Right lobe of liver (tissue), 6 donors: ENCODE data around the gene HNRNPM. TPM values are rescaled to one million over a fixed set of nuclear protein-coding genes. Genes with fewer than 3 reads are reported as not detected.
"Not testable (repeated sequence)": the region's sequence is repeated elsewhere in the genome, so short reads cannot be mapped to it uniquely, and the experiment has no call there.

Experiments used
- ATAC-seq, 4 donors: fragments of 200-7000 bp; cut with Tn5 transposase; one replicate each; pipeline ENCODE4 v1.9.1; 2020; ENCODE audit warnings: mild to moderate bottlenecking in 4 of 4, moderate library complexity in 4 of 4
- DNase-seq, 3 donors: peaks; one replicate each; pipeline ENCODE4 v3.0.0-alpha.2; 2020
- H3K27ac ChIP-seq, 3 donors: fragments of 200-600 bp; one replicate each; pipeline ENCODE4 v1.8.0; 2022
- H3K27me3 ChIP-seq, 2 donors: fragments of 200-600 bp; one replicate each; pipeline ENCODE4 v1.8.0; 2022
- H3K36me3 ChIP-seq, 4 donors: fragments of 200-600 bp; sonication (generic) in 1 of 4; one replicate each; pipeline versions ENCODE4 v1.5.1 to v1.8.0; 2017 to 2022; ENCODE audit warnings: control low read depth in 1 of 4
- H3K4me1 ChIP-seq, 4 donors: fragments of 200-600 bp; sonication (generic) in 1 of 4; one replicate each; pipeline versions ENCODE4 v1.5.1 to v1.8.0; 2017 to 2022; ENCODE audit warnings: control low read depth in 1 of 4
- H3K4me3 ChIP-seq, 3 donors: fragments of 200-600 bp; one replicate each; pipeline ENCODE4 v1.8.0; 2022
- H3K9me3 ChIP-seq, 4 donors: fragments of 200-600 bp; sonication (generic) in 1 of 4; one replicate each; pipeline versions ENCODE4 v1.5.1 to v1.8.0; 2017 to 2022; ENCODE audit warnings: control low read depth in 1 of 4
- CTCF ChIP-seq, 4 donors: fragments of 200-600 bp in 3 of 4; fragments of 450-650 bp in 1 of 4; IDR thresholded peaks; one replicate each; pipeline versions ENCODE4 v1.5.1 to v1.8.0; 2016 to 2022; ENCODE audit warnings: antibody characterized with exemption in 4 of 4, mild to moderate bottlenecking in 2 of 4
- POLR2A ChIP-seq: fragments of 450-650 bp; IDR thresholded peaks from one replicate; pipeline ENCODE4 v1.6.1; 2017; ENCODE audit warnings: antibody characterized with exemption, mild to moderate bottlenecking
- WGBS: methylation state at CpG from one replicate; pipeline ENCODE4 v1.1.6; 2018; ENCODE audit warnings: low coverage, low lambda C conversion rate; ENCODE audit not compliant: insufficient coverage; ENCODE audit errors: missing lambda C conversion rate; 5-methylcytosine and 5-hydroxymethylcytosine counted together
- intact Hi-C, 2 donors: fragments of 100-400 bp; cut with DNase I; formaldehyde crosslinking; loops; one replicate each; pipeline versions ENCODE4 v1.11.2 to v1.14.1; 2022
- total RNA-seq, 6 experiments: library from RNA; depleted of rRNA in 2 of 6; stranded (reverse); fragments of >200 nt in 2 of 6; fragmentation: NEBNext Ultra II Directional in 3 of 6; extraction: Animal tissue kit (Norgen Biotek cat#: 25700) in 3 of 6; gene quantifications; one replicate each; pipeline versions ENCODE4 v1.1.0 to v1.2.4, GENCODE V29; 2016 to 2023
- donor health status: DM: no; HTN: yes; CAD: no.
- donor health status: DM: no; HTN: no; CAD: no.
- donor health status: DM: no; HTN: no; CAD: no.
- donor health status: DM: no; HTN: yes; CAD: no.
- donor health status: DM: no; HTN: yes; CAD: no.

The HNRNPM gene
- total RNA-seq, 6 experiments from 2014 or later: 31.8 to 82.5 (median 58.6) TPM

- intact Hi-C loops: loop anchor here in 1 of 2 donors (10.0 kb wide), 2 partner anchors 50 to 100 kb away; partner anchors contain the start of gene PRAM1
- ATAC-seq (peak; percentile 33 to 72 (median 44)), DNase-seq (no peak)
- Histone ChIP-seq H3K27me3 (no peaks in the 10 kb centered on the region), H3K4me3 (no peak overlapping the region), H3K27ac (no peak overlapping the region), H3K9me3 (no peaks in the 10 kb centered on the region), H3K36me3 (peaks cover 0 to 22% (median 7%) of the 10 kb centered on the region in 4 donors), H3K4me1 (peaks cover 0 to 5% (median 0%) of the 10 kb centered on the region in 4 donors)
- 91% methylated on average over 11 of the region's 18 CpGs for WGBS
- no peak for TF ChIP-seq POLR2A
- no peak for TF ChIP-seq CTCF (IDR thresholded peaks at IDR 0.05)
These were observed 40.2 kb upstream of the HNRNPM start for GRCh38 chr19:8404391-8405151.

GRCh38 chr19:8410718-8411117 lies 34.1 kb upstream of the HNRNPM start:
- ATAC-seq, H3K36me3 ChIP-seq, H3K27me3 ChIP-seq, H3K27ac ChIP-seq, DNase-seq, intact Hi-C loops, H3K9me3 ChIP-seq, H3K4me3 ChIP-seq: not testable (repeated sequence)
- 85% methylated on average over 12 of the region's 13 CpGs for WGBS
- peaks cover 0 to 11% (median 6%) of the 10 kb centered on the region in 4 donors for H3K4me1 ChIP-seq

- ATAC-seq (peak; percentile 97 to 100 (median 98)), DNase-seq (peak; percentile 97 to 99 (median 98))
- Histone ChIP-seq H3K9me3 (no peaks in the 10 kb centered on the region), H3K27me3 (no peaks in the 10 kb centered on the region), H3K4me3 (peak within 1 kb of the TSS; percentile 74 to 96 (median 84)), H3K27ac (peak within 1 kb of the TSS in 2 of 3 donors; percentile 62), H3K36me3 (no peaks in the 10 kb centered on the region), H3K4me1 (peaks cover 0 to 11% (median 6%) of the 10 kb centered on the region in 4 donors)
- intact Hi-C loops: no loop called here
- TF ChIP-seq CTCF (IDR thresholded peaks at IDR 0.05): peak; percentile 54 to 74 (median 73)
- TF ChIP-seq POLR2A: peak; percentile 79
- WGBS: 6% methylated on average over 23 of the region's 89 CpGs
These were observed 31.8 kb upstream of the HNRNPM start, which contains the start of gene MARCHF2 for GRCh38 chr19:8412783-8413628. TSS of gene MARCHF2 (plus strand) at chr19:8413305. CDS start at chr19:8421841, 8,536 bp downstream.

GRCh38 chr19:8413629-8413995 lies 31.2 kb upstream of the HNRNPM start:
- Histone ChIP-seq H3K27ac (peak overlapping the region in 2 of 3 donors; percentile 62), H3K9me3 (no peaks in the 10 kb centered on the region), H3K4me1 (peaks cover 0 to 11% (median 6%) of the 10 kb centered on the region in 4 donors), H3K4me3 (peak overlapping the region; percentile 74 to 96 (median 84)), H3K36me3 (no peaks in the 10 kb centered on the region), H3K27me3 (no peaks in the 10 kb centered on the region)
- ATAC-seq: no peak
- WGBS: 0% methylated on average over 2 of the region's 3 CpGs
- no peak for TF ChIP-seq CTCF (IDR thresholded peaks at IDR 0.05)
- no peak for TF ChIP-seq POLR2A
- intact Hi-C loops: no loop called here
- no peak for DNase-seq
